Mesenchymal stem cell (in vitro differentiated cells and primary cell): ENCODE data around the gene SYT2.

Source experiments
- DNase-seq: peaks from one replicate; pipeline ENCODE4 v3.0.0-alpha.2; 2013
- H2AFZ ChIP-seq: one replicate; pipeline ENCODE4 v1.6.1; 2013; ENCODE audit warnings: low read depth, mild to moderate bottlenecking, control low read depth, inconsistent platforms, low read length, moderate library complexity
- H2AK5ac ChIP-seq: 2 replicates; pipeline ENCODE4 v1.6.1; 2013; ENCODE audit warnings: low read length, moderate library complexity, mild to moderate bottlenecking, inconsistent platforms; ENCODE audit not compliant: severe bottlenecking
- H2BK120ac ChIP-seq: one replicate; pipeline ENCODE4 v1.6.1; 2013; ENCODE audit warnings: low read depth, mild to moderate bottlenecking, inconsistent platforms, low read length, moderate library complexity
- H2BK12ac ChIP-seq, 2 experiments: one replicate each; pipeline ENCODE4 v1.6.1; 2013; ENCODE audit warnings: inconsistent platforms in 2 of 2, low read length in 2 of 2, mild to moderate bottlenecking in 2 of 2, moderate library complexity in 2 of 2, control low read depth in 1 of 2
- H2BK15ac ChIP-seq: one replicate; pipeline ENCODE4 v1.6.1; 2013; ENCODE audit warnings: mild to moderate bottlenecking, low read depth, inconsistent platforms; ENCODE audit not compliant: poor library complexity, severe bottlenecking
- H2BK5ac ChIP-seq: 2 replicates; pipeline ENCODE4 v1.6.1; 2013; ENCODE audit warnings: low read depth, mild to moderate bottlenecking, low read length, control low read depth, inconsistent platforms; ENCODE audit not compliant: poor library complexity, severe bottlenecking
- H3K14ac ChIP-seq, 2 experiments: one replicate each; pipeline ENCODE4 v1.6.1; 2013; ENCODE audit warnings: inconsistent platforms in 2 of 2, low read length in 2 of 2, control low read depth in 1 of 2, mild to moderate bottlenecking in 1 of 2, moderate library complexity in 1 of 2
- H3K18ac ChIP-seq, 2 experiments: one replicate each; pipeline ENCODE4 v1.6.1; 2013; ENCODE audit warnings: inconsistent platforms in 2 of 2, low read length in 2 of 2, control low read depth in 1 of 2, low read depth in 1 of 2, mild to moderate bottlenecking in 1 of 2
- H3K23ac ChIP-seq, 2 experiments: one replicate each; pipeline ENCODE4 v1.6.1; 2013; ENCODE audit warnings: inconsistent platforms in 2 of 2, low read length in 2 of 2, mild to moderate bottlenecking in 2 of 2, moderate library complexity in 2 of 2, control low read depth in 1 of 2
- H3K27ac ChIP-seq: 2 replicates; pipeline ENCODE4 v1.5.1; 2013; ENCODE audit warnings: mild to moderate bottlenecking, moderate library complexity, low read length, control low read depth, inconsistent platforms; ENCODE audit not compliant: poor library complexity, severe bottlenecking
- H3K27me3 ChIP-seq, 2 experiments: 2 replicates each; pipeline versions ENCODE4 v1.6.1 to v1.7.0; 2013; ENCODE audit warnings: low read length in 2 of 2, mild to moderate bottlenecking in 2 of 2, moderate library complexity in 2 of 2, control low read depth in 1 of 2, inconsistent platforms in 1 of 2; ENCODE audit not compliant: control insufficient read depth in 1 of 2, insufficient read depth in 1 of 2
- H3K36me3 ChIP-seq, 2 experiments: 2 replicates each; pipeline versions ENCODE4 v1.6.1 to v1.7.0; 2013; ENCODE audit warnings: low read length in 2 of 2, control low read depth in 1 of 2, inconsistent platforms in 1 of 2, low read depth in 1 of 2, mild to moderate bottlenecking in 1 of 2; ENCODE audit not compliant: insufficient read depth in 2 of 2, control insufficient read depth in 1 of 2
- H3K4ac ChIP-seq, 2 experiments: one replicate each; pipeline ENCODE4 v1.6.1; 2013; ENCODE audit warnings: inconsistent platforms in 2 of 2, low read length in 2 of 2, mild to moderate bottlenecking in 2 of 2, moderate library complexity in 2 of 2, control low read depth in 1 of 2, low read depth in 1 of 2
- H3K4me1 ChIP-seq: 2 replicates; pipeline ENCODE4 v1.6.1; 2013; ENCODE audit warnings: low read depth, low read length, control low read depth; ENCODE audit not compliant: control insufficient read depth, insufficient read depth
- H3K4me2 ChIP-seq: 2 replicates; pipeline ENCODE4 v1.6.1; 2013; ENCODE audit warnings: low read length, mild to moderate bottlenecking, inconsistent platforms; ENCODE audit not compliant: poor library complexity, severe bottlenecking
- H3K4me3 ChIP-seq, 2 experiments: 2 replicates each; pipeline versions ENCODE4 v1.5.1 to v1.7.0; 2013; ENCODE audit warnings: low read length in 2 of 2, mild to moderate bottlenecking in 2 of 2, control low read depth in 1 of 2, low read depth in 1 of 2; ENCODE audit not compliant: insufficient read depth in 1 of 2
- H3K79me1 ChIP-seq: replicated peaks from 2 replicates; pipeline ENCODE4 v1.6.1; 2013; ENCODE audit warnings: mild to moderate bottlenecking, control low read depth, low read length, inconsistent platforms; ENCODE audit not compliant: poor library complexity, severe bottlenecking
- H3K9ac ChIP-seq: 2 replicates; pipeline ENCODE4 v1.7.0; 2013; ENCODE audit warnings: mild to moderate bottlenecking, low read length, moderate library complexity
- H3K9me3 ChIP-seq: 2 replicates; pipeline ENCODE4 v1.7.0; 2013; ENCODE audit warnings: mild to moderate bottlenecking, low read length; ENCODE audit not compliant: control insufficient read depth
- H4K8ac ChIP-seq: one replicate; pipeline ENCODE4 v1.6.1; 2013; ENCODE audit warnings: inconsistent platforms, mild to moderate bottlenecking, low read length, moderate library complexity
- H4K91ac ChIP-seq: one replicate; pipeline ENCODE4 v1.6.1; 2013; ENCODE audit warnings: mild to moderate bottlenecking, low read length, inconsistent platforms
- WGBS: methylation state at CpG from one replicate; pipeline ENCODE4 v1.1.7; 2013; ENCODE audit warnings: mixed read lengths; 5-methylcytosine and 5-hydroxymethylcytosine counted together

SYT2 gene

DNA sequence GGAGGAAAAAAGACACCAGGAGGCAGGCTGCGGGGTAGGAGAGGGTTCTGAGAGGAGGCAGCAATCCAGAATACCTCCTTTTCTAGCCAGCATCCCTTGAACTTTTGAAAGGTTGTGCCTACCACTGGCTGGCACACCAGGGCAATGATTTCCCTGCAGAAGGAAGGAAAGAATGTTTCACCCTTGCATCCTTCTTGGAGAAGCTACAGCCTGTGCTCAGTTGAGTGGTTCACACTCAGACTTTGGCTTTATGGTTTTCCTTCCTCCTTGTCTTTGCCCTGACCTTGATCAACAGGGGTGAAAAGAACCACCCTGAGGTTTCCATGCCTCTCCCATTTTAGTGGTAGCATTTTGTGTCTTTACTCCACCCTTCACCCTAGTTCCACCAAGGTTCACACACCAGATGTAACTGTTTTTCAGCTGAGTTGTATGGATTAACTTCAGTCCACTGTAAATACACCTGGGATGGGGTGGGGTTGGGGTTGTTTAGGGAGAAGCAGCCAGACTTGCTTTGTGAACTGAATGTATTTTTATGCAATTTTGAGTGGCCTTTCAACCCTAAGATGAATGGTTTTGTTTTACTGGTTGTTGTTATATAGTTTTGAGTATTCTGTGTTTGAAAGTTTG is 122.3 kb downstream of the SYT2 start:
- DNase-seq, result no peak
- peak overlapping the region; percentile 1 for H3K27ac ChIP-seq
- peak overlapping the region; percentile 82 for H2BK120ac ChIP-seq
- H3K79me1 ChIP-seq, result no peaks in the 10 kb centered on the region
- H3K9me3 ChIP-seq, result no peaks in the 10 kb centered on the region
- peak overlapping the region in 1 of 2 experiments; percentile 53 for H3K23ac ChIP-seq
- peak overlapping the region; percentile 44 for H4K91ac ChIP-seq
- peak overlapping the region in 1 of 2 experiments; percentile 70 for H3K4ac ChIP-seq
- H3K4me2 ChIP-seq, result no peak overlapping the region
- peaks cover 0 to 6% of the 10 kb centered on the region in 2 experiments for H3K36me3 ChIP-seq
- H4K8ac ChIP-seq, result peak overlapping the region; percentile 4
- peak overlapping the region; percentile 91 to 92 for H2BK12ac ChIP-seq
- no peaks in the 10 kb centered on the region for H3K27me3 ChIP-seq
- H3K9ac ChIP-seq, result peak overlapping the region; percentile 56
- H3K14ac ChIP-seq, result no peak overlapping the region
- peaks cover 30% of the 10 kb centered on the region for H3K4me1 ChIP-seq
- H2AK5ac ChIP-seq, result peak overlapping the region; percentile 85
- H2AFZ ChIP-seq, result no peak overlapping the region
- WGBS, result 44% methylated on average over 1 of the region's 1 CpG
- H3K4me3 ChIP-seq, result no peak overlapping the region
- H3K18ac ChIP-seq, result peak overlapping the region; percentile 25 to 78
- H2BK15ac ChIP-seq, result no peak overlapping the region
- H2BK5ac ChIP-seq, result no peak overlapping the region

DNA sequence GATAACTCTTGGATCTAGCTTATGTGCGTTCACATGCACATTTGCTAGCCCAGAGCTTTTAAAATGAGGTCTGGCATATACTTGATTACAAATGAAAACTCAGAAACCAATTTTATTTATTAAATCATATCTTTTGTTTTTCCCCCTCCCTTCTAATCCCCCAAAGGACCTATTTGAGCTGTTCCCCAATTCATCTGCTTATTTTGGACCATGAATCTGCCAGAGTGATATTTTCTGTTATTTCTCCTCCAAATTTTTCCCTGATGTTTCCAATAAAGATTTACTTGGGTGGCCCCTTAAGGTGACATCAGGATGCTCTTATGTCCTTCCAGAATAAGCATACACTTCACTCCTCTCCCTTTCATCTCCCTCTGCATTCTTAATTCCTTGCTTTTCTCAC is 123.4 kb downstream of the SYT2 start:
- no peak overlapping the region for H3K14ac ChIP-seq
- peak overlapping the region in 1 of 2 experiments; percentile 91 for H2BK12ac ChIP-seq
- H3K9ac ChIP-seq, result no peak overlapping the region

GRCh38 chr1:202586018-202586821 is 124.0 kb downstream of the SYT2 start:
- Histone ChIP-seq H3K36me3 (peaks cover 0 to 15% of the 10 kb centered on the region in 2 experiments), H3K18ac (peak overlapping the region; percentile 46 to 66), H3K9ac (peak overlapping the region; percentile 31), H3K14ac (no peak overlapping the region), H2BK120ac (peak overlapping the region; percentile 74), H2AK5ac (peak overlapping the region; percentile 84), H2BK15ac (peak overlapping the region; percentile 83), H3K27me3 (no peaks in the 10 kb centered on the region), H2AFZ (no peak overlapping the region), H3K4ac (peak overlapping the region; percentile 19 to 61), H2BK12ac (peak overlapping the region; percentile 49 to 70), H3K9me3 (no peaks in the 10 kb centered on the region), H3K23ac (no peak overlapping the region), H3K27ac (peak overlapping the region; percentile 24), H3K4me3 (no peak overlapping the region), H3K4me2 (no peak overlapping the region), H3K79me1 (no peaks in the 10 kb centered on the region), H2BK5ac (no peak overlapping the region), H3K4me1 (peaks cover 20% of the 10 kb centered on the region), H4K91ac (peak overlapping the region; percentile 83), H4K8ac (peak overlapping the region; percentile 47)
- DNase-seq, result peak; percentile 68
- 60% methylated on average over 4 of the region's 4 CpGs for WGBS

More for the DNA sequence above, 123.4 kb downstream of the SYT2 start:
- H4K91ac ChIP-seq, result no peak overlapping the region
- WGBS, result 86% methylated on average over 1 of the region's 1 CpG
- peak overlapping the region; percentile 85 for H2AK5ac ChIP-seq
- H4K8ac ChIP-seq, result no peak overlapping the region
- H3K27me3 ChIP-seq, result no peaks in the 10 kb centered on the region
- H2AFZ ChIP-seq, result no peak overlapping the region
- no peak overlapping the region for H3K4ac ChIP-seq
- no peaks in the 10 kb centered on the region for H3K9me3 ChIP-seq
- no peak overlapping the region for H3K4me3 ChIP-seq
- peak overlapping the region; percentile 82 for H2BK120ac ChIP-seq
- no peaks in the 10 kb centered on the region for H3K79me1 ChIP-seq
- H3K18ac ChIP-seq, result peak overlapping the region in 1 of 2 experiments; percentile 77
- H3K4me1 ChIP-seq, result peaks cover 26% of the 10 kb centered on the region
- peaks cover 0 to 9% of the 10 kb centered on the region in 2 experiments for H3K36me3 ChIP-seq
- no peak overlapping the region for H3K4me2 ChIP-seq
- DNase-seq, result no peak
- no peak overlapping the region for H3K23ac ChIP-seq
- peak overlapping the region; percentile 1 for H2BK15ac ChIP-seq
- H3K27ac ChIP-seq, result no peak overlapping the region
- no peak overlapping the region for H2BK5ac ChIP-seq

- H3K36me3 ChIP-seq, result peaks cover 0 to 22% of the 10 kb centered on the region in 2 experiments
- no peak overlapping the region for H2BK15ac ChIP-seq
- no peak overlapping the region for H3K27ac ChIP-seq
- H4K91ac ChIP-seq, result no peak overlapping the region
- no peak overlapping the region for H2BK5ac ChIP-seq
- H3K4me1 ChIP-seq, result peaks cover 18% of the 10 kb centered on the region
- no peak overlapping the region for H3K9ac ChIP-seq
- no peak overlapping the region for H2BK120ac ChIP-seq
- H2AFZ ChIP-seq, result no peak overlapping the region
- peak overlapping the region; percentile 84 for H2AK5ac ChIP-seq
- no peaks in the 10 kb centered on the region for H3K79me1 ChIP-seq
- H3K4ac ChIP-seq, result no peak overlapping the region
- no peak overlapping the region for H3K23ac ChIP-seq
- H3K9me3 ChIP-seq, result no peaks in the 10 kb centered on the region
- no peaks in the 10 kb centered on the region for H3K27me3 ChIP-seq
- H2BK12ac ChIP-seq, result no peak overlapping the region
- H3K18ac ChIP-seq, result peak overlapping the region in 1 of 2 experiments; percentile 66
- no peak overlapping the region for H4K8ac ChIP-seq
- H3K4me3 ChIP-seq, result no peak overlapping the region
- no peak overlapping the region for H3K14ac ChIP-seq
- H3K4me2 ChIP-seq, result no peak overlapping the region
- no peak for DNase-seq
Measured at GRCh38 chr1:202585590-202585933, 124.7 kb downstream of the SYT2 start.
